KMS-11 (cell line): Measurements from ENCODE around the gene GPR146.

ENCODE experiments used
- H2AFZ ChIP-seq: fragments of 200-600 bp; sonication (generic); 2 replicates; pipeline ENCODE4 v1.6.1; 2016; ENCODE audit warnings: antibody characterized with exemption, mixed run types, low read depth
- H3K27ac ChIP-seq: fragments of 200-600 bp; sonication (generic); 2 replicates; pipeline ENCODE4 v1.6.1; 2016; ENCODE audit warnings: mild to moderate bottlenecking, mixed run types
- H3K27me3 ChIP-seq: fragments of 200-600 bp; sonication (generic); 2 replicates; pipeline ENCODE4 v1.6.1; 2017; ENCODE audit warnings: mild to moderate bottlenecking, low read depth, mixed run types, moderate library complexity; ENCODE audit not compliant: insufficient read depth
- H3K36me3 ChIP-seq: fragments of 200-600 bp; sonication (generic); 2 replicates; pipeline ENCODE4 v1.6.1; 2017; ENCODE audit warnings: mild to moderate bottlenecking, mixed run types; ENCODE audit not compliant: insufficient read depth
- H3K4me1 ChIP-seq: fragments of 200-600 bp; sonication (generic); 2 replicates; pipeline ENCODE4 v1.6.1; 2016; ENCODE audit warnings: mild to moderate bottlenecking, low read depth, mixed run types; ENCODE audit not compliant: poor library complexity, severe bottlenecking
- H3K4me2 ChIP-seq: fragments of 200-600 bp; sonication (generic); 2 replicates; pipeline ENCODE4 v1.7.0; 2016; ENCODE audit warnings: mild to moderate bottlenecking, mixed run types
- H3K4me3 ChIP-seq: fragments of 200-600 bp; sonication (generic); IDR thresholded peaks from 2 replicates; pipeline ENCODE4 v1.6.1; 2017; ENCODE audit warnings: low read depth, low read length, mixed read lengths; ENCODE audit not compliant: insufficient read depth
- H3K79me2 ChIP-seq: fragments of 200-600 bp; sonication (generic); 2 replicates; pipeline ENCODE4 v1.6.1; 2016; ENCODE audit warnings: low read depth, mixed run types; ENCODE audit not compliant: insufficient read depth
- H3K9ac ChIP-seq: fragments of 200-600 bp; sonication (generic); 2 replicates; pipeline ENCODE4 v1.6.1; 2016; ENCODE audit warnings: mild to moderate bottlenecking, mixed run types
- H4K20me1 ChIP-seq: fragments of 200-600 bp; sonication (generic); 2 replicates; pipeline ENCODE4 v1.6.1; 2016; ENCODE audit warnings: mild to moderate bottlenecking, mixed run types; ENCODE audit not compliant: insufficient read depth
- TF ChIP-seq, protein P1 (sequence below): fragments of 200-600 bp; sonication (generic); conservative IDR thresholded peaks from 2 replicates; pipeline ENCODE4 v1.6.1; 2017; ENCODE audit warnings: low read depth, mild to moderate bottlenecking, antibody characterized with exemption, low read length, moderate library complexity, mixed read lengths

Gene GPR146

DNA sequence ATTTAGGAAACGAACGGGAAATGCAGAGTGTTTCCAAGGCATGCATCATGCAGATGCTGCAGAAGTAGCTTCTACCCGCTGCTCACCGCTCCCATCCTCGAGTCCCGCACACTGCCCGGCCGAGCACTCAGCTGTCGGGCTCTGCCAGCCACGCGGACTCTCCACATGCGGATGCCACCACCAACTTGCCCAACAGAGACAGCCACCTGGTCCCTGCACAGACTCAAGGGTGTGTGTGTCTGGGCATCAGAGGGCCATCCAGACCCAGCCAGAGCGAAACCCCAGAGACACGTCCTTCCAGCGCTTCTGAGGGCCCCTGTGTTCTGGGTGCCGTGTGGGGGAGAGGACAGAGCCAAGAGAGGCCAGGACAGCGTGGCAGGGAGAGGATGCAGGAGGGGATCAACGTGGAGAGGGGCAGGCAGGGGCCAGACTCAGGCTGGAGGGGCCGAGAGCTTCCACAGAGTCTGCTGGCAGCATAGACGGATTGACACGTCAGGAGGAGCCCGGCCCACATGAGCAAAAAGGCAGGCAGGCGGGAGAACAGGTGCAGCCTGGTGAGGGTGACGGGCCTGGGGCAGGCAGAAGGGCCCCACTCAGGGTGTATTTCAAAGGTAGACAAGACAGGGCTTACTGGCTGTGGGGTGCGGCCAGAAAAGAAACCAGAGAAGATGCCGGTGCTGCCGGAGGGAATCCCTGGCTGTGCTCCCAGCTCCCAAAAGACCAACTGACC lies 61.9 kb downstream of the GPR146 start:
- Histone ChIP-seq H3K4me2 (no peak overlapping the region), H3K27me3 (no peaks in the 10 kb centered on the region), H3K4me1 (no peaks in the 10 kb centered on the region), H2AFZ (no peak overlapping the region), H3K27ac (no peak overlapping the region), H3K79me2 (no peaks in the 10 kb centered on the region), H3K9ac (no peak overlapping the region), H3K36me3 (no peaks in the 10 kb centered on the region), H3K4me3 (no peak overlapping the region), H4K20me1 (no peaks in the 10 kb centered on the region)
- TF ChIP-seq, protein P1, sequence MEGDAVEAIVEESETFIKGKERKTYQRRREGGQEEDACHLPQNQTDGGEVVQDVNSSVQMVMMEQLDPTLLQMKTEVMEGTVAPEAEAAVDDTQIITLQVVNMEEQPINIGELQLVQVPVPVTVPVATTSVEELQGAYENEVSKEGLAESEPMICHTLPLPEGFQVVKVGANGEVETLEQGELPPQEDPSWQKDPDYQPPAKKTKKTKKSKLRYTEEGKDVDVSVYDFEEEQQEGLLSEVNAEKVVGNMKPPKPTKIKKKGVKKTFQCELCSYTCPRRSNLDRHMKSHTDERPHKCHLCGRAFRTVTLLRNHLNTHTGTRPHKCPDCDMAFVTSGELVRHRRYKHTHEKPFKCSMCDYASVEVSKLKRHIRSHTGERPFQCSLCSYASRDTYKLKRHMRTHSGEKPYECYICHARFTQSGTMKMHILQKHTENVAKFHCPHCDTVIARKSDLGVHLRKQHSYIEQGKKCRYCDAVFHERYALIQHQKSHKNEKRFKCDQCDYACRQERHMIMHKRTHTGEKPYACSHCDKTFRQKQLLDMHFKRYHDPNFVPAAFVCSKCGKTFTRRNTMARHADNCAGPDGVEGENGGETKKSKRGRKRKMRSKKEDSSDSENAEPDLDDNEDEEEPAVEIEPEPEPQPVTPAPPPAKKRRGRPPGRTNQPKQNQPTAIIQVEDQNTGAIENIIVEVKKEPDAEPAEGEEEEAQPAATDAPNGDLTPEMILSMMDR, result no peak

DNA sequence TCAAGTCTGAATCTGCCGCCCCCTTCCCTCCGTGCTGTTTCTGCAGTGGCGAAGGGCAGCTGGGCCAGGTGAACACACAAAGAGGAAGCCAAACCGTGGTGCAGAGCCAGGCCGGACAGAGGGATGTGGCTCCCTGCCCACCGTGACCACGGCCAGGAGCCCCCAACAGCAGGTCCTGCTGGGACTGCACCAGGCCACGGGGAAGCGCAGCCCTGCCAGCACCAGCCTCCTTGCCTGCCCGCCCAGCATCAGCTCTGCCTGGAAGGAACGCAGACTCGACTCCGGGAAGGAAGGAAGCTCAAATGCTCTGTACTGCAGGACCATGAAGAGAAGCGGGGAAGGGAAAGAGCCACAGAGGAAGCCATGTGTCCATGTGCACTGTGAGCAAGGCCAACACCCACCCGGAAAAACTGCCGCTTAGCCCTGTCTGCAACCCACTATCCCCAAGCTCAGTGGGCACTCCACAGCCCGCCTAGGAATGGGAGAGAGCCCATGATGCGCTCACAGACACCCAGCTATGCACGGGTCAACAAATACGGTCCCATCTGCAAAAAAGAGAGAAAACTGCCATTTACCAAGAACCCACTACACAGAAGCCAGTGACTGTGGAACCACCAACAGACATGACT lies 62.6 kb downstream of the GPR146 start:
- Histone ChIP-seq H3K4me3 (no peak overlapping the region), H3K27ac (no peak overlapping the region), H2AFZ (no peak overlapping the region), H3K79me2 (no peaks in the 10 kb centered on the region), H3K27me3 (no peaks in the 10 kb centered on the region), H3K9ac (no peak overlapping the region), H3K4me1 (no peaks in the 10 kb centered on the region), H3K4me2 (no peak overlapping the region), H3K36me3 (no peaks in the 10 kb centered on the region), H4K20me1 (no peaks in the 10 kb centered on the region)
- TF ChIP-seq, protein P1, result no peak

DNA sequence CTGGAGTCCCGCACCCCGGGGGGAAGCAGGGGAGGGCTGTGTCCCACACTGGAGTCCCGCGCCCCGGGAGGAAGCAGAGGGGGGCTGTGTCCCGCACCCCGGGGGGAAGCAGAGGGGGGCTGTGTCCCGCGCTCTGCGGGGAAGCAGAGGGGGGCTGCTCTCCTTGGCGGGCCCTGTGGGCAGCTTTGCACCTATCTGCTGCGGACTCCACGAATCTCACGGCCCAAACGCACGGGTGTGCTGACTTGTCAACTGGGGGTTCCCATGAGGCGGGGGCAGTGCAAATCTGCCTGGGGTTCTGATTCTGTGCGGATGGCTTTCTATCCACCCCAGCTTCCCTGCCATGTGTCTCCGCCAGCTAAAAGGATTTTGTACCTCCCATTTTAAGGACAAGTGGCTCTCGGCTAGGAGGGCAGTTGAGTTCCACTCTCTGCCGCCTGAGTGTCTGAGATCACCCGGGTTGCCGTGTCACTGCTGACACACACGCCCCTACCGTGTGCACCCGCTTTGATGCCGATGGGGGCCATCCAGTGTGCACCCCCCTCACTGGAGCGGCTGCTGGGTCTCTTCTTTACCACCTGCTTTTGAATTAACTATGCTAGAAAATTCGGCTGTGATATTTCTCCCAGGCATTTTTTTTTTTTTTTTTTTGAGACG lies 64.0 kb downstream of the GPR146 start:
- Histone ChIP-seq H3K4me2 (no peak overlapping the region), H3K27ac (no peak overlapping the region), H4K20me1 (no peaks in the 10 kb centered on the region), H3K4me3 (no peak overlapping the region), H3K79me2 (no peaks in the 10 kb centered on the region), H3K36me3 (no peaks in the 10 kb centered on the region), H3K9ac (no peak overlapping the region), H3K27me3 (no peaks in the 10 kb centered on the region), H2AFZ (no peak overlapping the region), H3K4me1 (no peaks in the 10 kb centered on the region)
- TF ChIP-seq, protein P1, result no peak
